Lung microvascular endothelial cell (primary cell): Measurements from ENCODE around the gene TRMO. TPM values are rescaled to one million over a fixed set of nuclear protein-coding genes. Genes with fewer than 3 reads are reported as not detected.

ENCODE experiments used
- DNase-seq, 2 donors: peaks; one replicate each; pipeline versions ENCODE4 v3.0.0 to v3.0.0-alpha.2; 2010; ENCODE audit warnings: low read depth in 2 of 2
- total RNA-seq: library from RNA; depleted of rRNA; stranded (reverse); fragments of >200 nt; gene quantifications from 2 replicates; pipeline ENCODE4 v1.2.1, GENCODE V29; 2014

The TRMO gene
- total RNA-seq, 1 donor from 2014 or later, result 19.2 TPM

DNA sequence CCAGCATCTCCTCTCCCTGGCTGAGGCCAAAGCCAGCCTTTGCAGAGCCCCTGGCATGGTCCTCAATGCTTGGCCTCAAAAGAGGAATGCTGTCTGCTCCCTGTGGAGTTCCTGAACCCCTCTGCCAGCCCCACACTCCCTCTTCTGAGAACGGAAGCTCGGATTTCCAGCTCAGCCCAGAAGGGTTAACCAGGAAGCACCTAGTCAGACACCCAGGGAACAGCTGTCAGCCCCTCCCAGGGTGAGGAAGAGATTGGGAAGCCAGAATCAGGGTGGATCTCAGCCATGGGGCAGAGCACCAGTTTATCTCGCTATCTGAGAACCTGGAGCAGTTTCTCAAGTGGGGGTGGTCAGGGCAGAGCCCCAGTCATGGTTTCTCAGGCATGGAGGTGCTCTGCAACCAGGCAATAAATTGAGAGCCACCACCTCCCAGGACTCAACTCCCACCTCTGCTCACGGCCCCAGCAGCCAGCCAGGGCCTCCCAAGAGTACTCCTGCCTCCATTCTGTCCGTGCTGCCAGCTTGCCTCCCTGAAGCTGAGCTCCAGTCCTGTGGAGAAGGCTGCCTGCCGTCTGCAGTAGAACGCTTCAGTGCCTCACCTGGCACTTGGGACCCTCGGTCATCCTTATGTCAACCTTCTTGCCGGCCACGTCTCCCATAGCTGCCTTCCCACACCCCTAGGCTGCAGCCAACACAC lies 61.7 kb downstream of the TRMO start:
- DNase-seq, result no peak

- DNase-seq, result no peak
Measured at GRCh38 chr9:97859346-97859745, 63.0 kb downstream of the TRMO start.

- DNase-seq, result no peak
Measured at GRCh38 chr9:97858826-97859225, 63.5 kb downstream of the TRMO start.

- no peak for DNase-seq
Measured at GRCh38 chr9:97858393-97858713, 63.9 kb downstream of the TRMO start.

- DNase-seq, result no peak
Measured at GRCh38 chr9:97857606-97858392, 64.5 kb downstream of the TRMO start.

GRCh38 chr9:97856857-97857605 lies 65.3 kb downstream of the TRMO start:
- no peak for DNase-seq

GRCh38 chr9:97855899-97856298 lies 66.4 kb downstream of the TRMO start:
- DNase-seq, result no peak

DNA sequence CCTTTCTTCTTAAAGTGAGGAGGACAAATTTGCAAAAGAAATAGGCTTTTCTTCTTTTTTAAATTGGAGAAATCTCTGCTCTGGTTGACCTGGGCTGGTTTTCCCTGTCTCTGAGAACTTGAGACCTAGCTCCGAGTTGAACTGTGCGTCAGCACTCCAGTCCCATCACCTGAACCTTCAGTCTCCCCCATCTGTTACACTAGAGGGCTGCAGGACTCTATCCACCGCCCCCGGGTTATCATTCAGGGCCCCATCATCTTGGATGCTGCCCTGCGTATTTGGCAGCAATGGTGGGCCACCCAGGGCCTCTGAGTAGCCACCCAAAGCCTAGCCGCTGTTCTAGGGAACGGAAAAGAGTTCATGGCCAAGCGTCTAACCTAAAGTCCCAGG lies 66.8 kb downstream of the TRMO start:
- DNase-seq, result no peak

GRCh38 chr9:97854696-97855485 lies 67.4 kb downstream of the TRMO start:
- DNase-seq, result no peak

Other genes starting within 250 kb of the TRMO start
- gene XPA, start 225.2 kb downstream of the TRMO start, total RNA-seq, result 7.4 and 10.7 TPM in 2 replicates
- gene FOXE1, start 69.3 kb downstream of the TRMO start, total RNA-seq, result not detected in 2 replicates
- gene HEMGN, start 15.7 kb upstream of the TRMO start, total RNA-seq, result not detected in 2 replicates
- gene ANP32B, start 60.8 kb upstream of the TRMO start, total RNA-seq, result 5.0 and 6.3 TPM in 2 replicates
- 63.6 and 73.8 TPM in 2 replicates for gene NANS, start 134.2 kb upstream of the TRMO start, total RNA-seq
- 0.40 and 1.3 TPM in 2 replicates for gene TRIM14, start 196.7 kb upstream of the TRMO start, total RNA-seq